ENCODE measurements around the gene STRBP.
"Not testable (repeated sequence)": the region's sequence is repeated elsewhere in the genome, so short reads cannot be mapped to it uniquely, and the experiment has no call there.

STRBP gene

GRCh38 chr9:123278361-123278760, 10.0 kb upstream of the STRBP start:
- Histone ChIP-seq H3K79me2 (ENCODE audit: control insufficient read depth, low read length) (no peaks in the 10 kb centered on the region), H3K27ac (ENCODE audit: low read depth, low read length) (no peak overlapping the region), H3K9me2 (replicated peaks; ENCODE audit: control insufficient read depth, low read length) (no peaks in the 10 kb centered on the region), H3K4me1 (ENCODE audit: control insufficient read depth, low read length) (peaks cover 54% of the 10 kb centered on the region), H3F3A (ENCODE audit: control insufficient read depth, insufficient read depth) (peaks cover 13% of the 10 kb centered on the region), H3K36me3 (ENCODE audit: control insufficient read depth, low read length) (no peaks in the 10 kb centered on the region), H3K9me3 (ENCODE audit: control insufficient read depth, insufficient read depth, low read length) (peaks cover 11% of the 10 kb centered on the region; the same call in 1 of the 2 replicates), H3K27me3 (ENCODE audit: control insufficient read depth, low read length) (no peaks in the 10 kb centered on the region), H4K20me1 (ENCODE audit: control insufficient read depth, insufficient read depth, low read depth, low read length) (no peaks in the 10 kb centered on the region), H3K4me2 (ENCODE audit: low read length) (no peak overlapping the region), H3K4me3 (ENCODE audit: low read length) (no peak overlapping the region)
- TF ChIP-seq, protein P1, sequence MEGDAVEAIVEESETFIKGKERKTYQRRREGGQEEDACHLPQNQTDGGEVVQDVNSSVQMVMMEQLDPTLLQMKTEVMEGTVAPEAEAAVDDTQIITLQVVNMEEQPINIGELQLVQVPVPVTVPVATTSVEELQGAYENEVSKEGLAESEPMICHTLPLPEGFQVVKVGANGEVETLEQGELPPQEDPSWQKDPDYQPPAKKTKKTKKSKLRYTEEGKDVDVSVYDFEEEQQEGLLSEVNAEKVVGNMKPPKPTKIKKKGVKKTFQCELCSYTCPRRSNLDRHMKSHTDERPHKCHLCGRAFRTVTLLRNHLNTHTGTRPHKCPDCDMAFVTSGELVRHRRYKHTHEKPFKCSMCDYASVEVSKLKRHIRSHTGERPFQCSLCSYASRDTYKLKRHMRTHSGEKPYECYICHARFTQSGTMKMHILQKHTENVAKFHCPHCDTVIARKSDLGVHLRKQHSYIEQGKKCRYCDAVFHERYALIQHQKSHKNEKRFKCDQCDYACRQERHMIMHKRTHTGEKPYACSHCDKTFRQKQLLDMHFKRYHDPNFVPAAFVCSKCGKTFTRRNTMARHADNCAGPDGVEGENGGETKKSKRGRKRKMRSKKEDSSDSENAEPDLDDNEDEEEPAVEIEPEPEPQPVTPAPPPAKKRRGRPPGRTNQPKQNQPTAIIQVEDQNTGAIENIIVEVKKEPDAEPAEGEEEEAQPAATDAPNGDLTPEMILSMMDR (IDR thresholded peaks at IDR 0.05; ENCODE audit: low read depth, low read length, poor library complexity, severe bottlenecking), result no peak
- TF ChIP-seq EZH2phosphoT487 (IDR thresholded peaks at IDR 0.05; ENCODE audit: borderline replicate concordance, low read length), result no peak

DNA sequence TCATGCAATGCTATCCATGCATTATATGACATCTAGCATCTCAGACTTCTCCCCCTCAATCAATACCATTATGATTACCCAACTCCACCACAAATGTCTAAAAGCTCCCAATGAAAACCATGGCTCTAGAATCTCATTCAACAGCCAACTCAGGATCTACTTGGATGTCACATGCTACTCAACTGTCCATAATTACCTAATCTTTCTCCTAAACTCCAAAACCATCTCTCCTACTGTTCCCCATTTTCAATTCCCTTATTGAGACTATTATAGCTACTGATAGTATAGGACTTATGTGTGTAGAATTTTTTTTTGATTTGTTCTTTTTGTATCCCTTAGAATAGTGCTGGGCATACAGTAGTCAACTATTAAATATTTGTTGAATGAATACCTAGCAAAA, 8.2 kb upstream of the STRBP start:
- H3K4me2 ChIP-seq (ENCODE audit: low read length), result no peak overlapping the region
- no peak overlapping the region for H3K27ac ChIP-seq (ENCODE audit: low read depth, low read length)
- peaks cover 11% of the 10 kb centered on the region; the same call in 1 of the 2 replicates for H3K9me3 ChIP-seq (ENCODE audit: control insufficient read depth, insufficient read depth, low read length)

DNA sequence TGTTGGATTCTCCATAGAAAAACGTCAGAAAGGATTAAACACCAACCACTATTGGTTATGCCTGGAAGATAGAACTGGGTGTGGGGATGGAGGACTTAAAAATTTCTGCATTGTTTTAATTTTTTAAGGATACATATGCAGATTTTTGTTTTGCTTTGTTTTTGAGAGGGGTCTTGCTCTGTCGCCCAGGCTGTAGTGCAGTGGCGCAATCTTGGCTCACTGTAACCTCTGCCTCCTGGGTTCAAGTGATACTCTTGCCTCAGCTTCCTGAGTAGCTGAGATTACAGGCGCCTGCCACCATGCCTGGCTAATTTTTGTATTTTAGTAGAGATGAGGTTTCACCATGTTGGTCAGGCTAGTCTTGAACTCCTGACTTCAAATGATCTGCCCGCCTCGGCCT, 2.7 kb upstream of the STRBP start:
- Histone ChIP-seq H3K36me3 (ENCODE audit: control insufficient read depth, low read length) (peaks cover 11% of the 10 kb centered on the region), H4K20me1 (ENCODE audit: control insufficient read depth, insufficient read depth, low read depth, low read length) (peaks cover 10% of the 10 kb centered on the region; the same call in 1 of the 2 replicates), H3K4me1 (ENCODE audit: control insufficient read depth, low read length) (peaks cover 46% of the 10 kb centered on the region), H3K79me2 (ENCODE audit: control insufficient read depth, low read length) (peaks cover 27% of the 10 kb centered on the region)
- not testable (repeated sequence) for H3K9me3 ChIP-seq (ENCODE audit: control insufficient read depth, insufficient read depth, low read length); H3K4me2 ChIP-seq (ENCODE audit: low read length); H3K27ac ChIP-seq (ENCODE audit: low read depth, low read length); H3K9me2 ChIP-seq (replicated peaks; ENCODE audit: control insufficient read depth, low read length); H3F3A ChIP-seq (ENCODE audit: control insufficient read depth, insufficient read depth); H3K27me3 ChIP-seq (ENCODE audit: control insufficient read depth, low read length); H3K4me3 ChIP-seq (ENCODE audit: low read length)

More for the DNA sequence above, 8.2 kb upstream of the STRBP start:
- peaks cover 11% of the 10 kb centered on the region for H3F3A ChIP-seq (ENCODE audit: control insufficient read depth, insufficient read depth)
- no peaks in the 10 kb centered on the region for H3K9me2 ChIP-seq (replicated peaks; ENCODE audit: control insufficient read depth, low read length)
- H3K4me3 ChIP-seq (ENCODE audit: low read length), result no peak overlapping the region
- no peaks in the 10 kb centered on the region for H3K27me3 ChIP-seq (ENCODE audit: control insufficient read depth, low read length)
- H3K79me2 ChIP-seq (ENCODE audit: control insufficient read depth, low read length), result no peaks in the 10 kb centered on the region
- H4K20me1 ChIP-seq (ENCODE audit: control insufficient read depth, insufficient read depth, low read depth, low read length), result no peaks in the 10 kb centered on the region
- H3K4me1 ChIP-seq (ENCODE audit: control insufficient read depth, low read length), result peaks cover 36% of the 10 kb centered on the region
- H3K36me3 ChIP-seq (ENCODE audit: control insufficient read depth, low read length), result no peaks in the 10 kb centered on the region
- TF ChIP-seq, protein P1 (IDR thresholded peaks at IDR 0.05; ENCODE audit: low read depth, low read length, poor library complexity, severe bottlenecking), result no peak
- no peak for TF ChIP-seq EZH2phosphoT487 (IDR thresholded peaks at IDR 0.05; ENCODE audit: borderline replicate concordance, low read length)

GRCh38 chr9:123269281-123269680, 895 bp upstream of the STRBP start:
- H3K4me3 ChIP-seq (ENCODE audit: low read length), result peak overlapping the region; percentile 79
- no peaks in the 10 kb centered on the region for H3K9me3 ChIP-seq (ENCODE audit: control insufficient read depth, insufficient read depth, low read length)
- TF ChIP-seq EZH2phosphoT487 (IDR thresholded peaks at IDR 0.05; ENCODE audit: borderline replicate concordance, low read length), result no peak
- TF ChIP-seq, protein P1 (IDR thresholded peaks at IDR 0.05; ENCODE audit: low read depth, low read length, poor library complexity, severe bottlenecking), result no peak
- peak overlapping the region; percentile 60 for H3K27ac ChIP-seq (ENCODE audit: low read depth, low read length)
- peaks cover 25% of the 10 kb centered on the region for H3K36me3 ChIP-seq (ENCODE audit: control insufficient read depth, low read length)
- H3K27me3 ChIP-seq (ENCODE audit: control insufficient read depth, low read length), result no peaks in the 10 kb centered on the region
- H3K9me2 ChIP-seq (replicated peaks; ENCODE audit: control insufficient read depth, low read length), result no peaks in the 10 kb centered on the region
- H4K20me1 ChIP-seq (ENCODE audit: control insufficient read depth, insufficient read depth, low read depth, low read length), result peaks cover 26% of the 10 kb centered on the region
- H3K4me1 ChIP-seq (ENCODE audit: control insufficient read depth, low read length), result peaks cover 49% of the 10 kb centered on the region
- peak overlapping the region; percentile 84 for H3K4me2 ChIP-seq (ENCODE audit: low read length)
- H3K79me2 ChIP-seq (ENCODE audit: control insufficient read depth, low read length), result peaks cover 46% of the 10 kb centered on the region
- H3F3A ChIP-seq (ENCODE audit: control insufficient read depth, insufficient read depth), result no peaks in the 10 kb centered on the region

All from DOHH2 (cell line).